ENCODE data around the gene ADGRF1.

ADGRF1 gene

DNA sequence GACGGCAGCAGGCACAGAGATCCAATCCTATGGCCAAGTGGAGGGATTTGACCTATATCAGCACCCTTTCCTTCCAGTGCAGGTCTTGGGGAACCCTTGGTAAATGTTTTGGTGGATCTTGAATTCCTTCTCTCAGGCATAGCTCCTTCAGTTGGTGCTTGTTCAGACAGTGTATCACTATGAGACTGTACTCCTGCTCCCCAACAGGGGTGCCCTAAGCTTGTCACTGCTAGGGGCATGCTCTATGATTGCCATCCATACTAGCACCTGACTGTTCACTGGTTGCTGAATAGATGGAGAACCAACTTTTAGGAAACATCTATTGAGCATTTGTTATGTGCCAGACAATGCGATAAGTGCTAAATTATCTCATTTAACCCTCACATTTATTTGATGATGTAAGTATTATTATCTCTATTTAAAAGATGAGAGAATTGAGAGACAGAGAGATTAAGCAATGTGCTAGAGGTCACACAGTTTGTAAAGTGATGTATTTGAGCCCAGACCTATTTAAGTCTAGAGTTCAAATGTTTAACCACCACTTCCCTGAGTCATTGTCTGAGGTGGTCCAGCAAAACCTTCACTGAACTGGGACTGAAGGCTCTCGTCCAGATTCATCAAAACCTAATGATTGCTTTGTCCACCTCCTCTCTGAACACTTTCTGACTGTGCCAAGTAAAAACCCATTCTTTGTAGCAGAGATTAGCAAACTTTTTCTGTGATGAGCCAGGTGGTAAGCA, 34.3 kb downstream of the ADGRF1 start:
- TF ChIP-seq, protein P1, sequence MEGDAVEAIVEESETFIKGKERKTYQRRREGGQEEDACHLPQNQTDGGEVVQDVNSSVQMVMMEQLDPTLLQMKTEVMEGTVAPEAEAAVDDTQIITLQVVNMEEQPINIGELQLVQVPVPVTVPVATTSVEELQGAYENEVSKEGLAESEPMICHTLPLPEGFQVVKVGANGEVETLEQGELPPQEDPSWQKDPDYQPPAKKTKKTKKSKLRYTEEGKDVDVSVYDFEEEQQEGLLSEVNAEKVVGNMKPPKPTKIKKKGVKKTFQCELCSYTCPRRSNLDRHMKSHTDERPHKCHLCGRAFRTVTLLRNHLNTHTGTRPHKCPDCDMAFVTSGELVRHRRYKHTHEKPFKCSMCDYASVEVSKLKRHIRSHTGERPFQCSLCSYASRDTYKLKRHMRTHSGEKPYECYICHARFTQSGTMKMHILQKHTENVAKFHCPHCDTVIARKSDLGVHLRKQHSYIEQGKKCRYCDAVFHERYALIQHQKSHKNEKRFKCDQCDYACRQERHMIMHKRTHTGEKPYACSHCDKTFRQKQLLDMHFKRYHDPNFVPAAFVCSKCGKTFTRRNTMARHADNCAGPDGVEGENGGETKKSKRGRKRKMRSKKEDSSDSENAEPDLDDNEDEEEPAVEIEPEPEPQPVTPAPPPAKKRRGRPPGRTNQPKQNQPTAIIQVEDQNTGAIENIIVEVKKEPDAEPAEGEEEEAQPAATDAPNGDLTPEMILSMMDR (IDR thresholded peaks at IDR 0.05): no peak

DNA sequence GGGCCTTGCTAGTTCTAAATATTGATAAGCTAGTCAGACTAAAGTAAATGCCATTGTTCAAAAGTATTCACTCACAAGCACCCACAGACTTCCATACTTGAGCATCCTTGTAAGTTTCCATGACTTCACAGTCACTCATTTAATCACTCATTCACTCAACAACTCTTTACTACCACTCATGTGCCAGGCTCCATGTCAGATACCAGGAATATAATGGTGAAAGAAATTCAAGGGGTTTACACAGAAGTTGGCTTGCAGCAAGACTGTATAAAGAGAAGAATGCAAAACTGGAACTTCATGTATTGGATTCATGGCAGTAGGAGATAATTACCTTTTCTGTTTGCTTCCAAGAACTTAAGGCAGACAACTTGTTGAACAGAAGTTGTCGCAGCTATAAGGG, 36.6 kb downstream of the ADGRF1 start:
- Histone ChIP-seq H3K27ac (no peak overlapping the region), H3K4me3 (no peak overlapping the region), H3K27me3 (no peaks in the 10 kb centered on the region), H3K9me3 (no peaks in the 10 kb centered on the region), H3K36me3 (no peaks in the 10 kb centered on the region), H3K4me1 (no peaks in the 10 kb centered on the region)
- no peak for DNase-seq
- intact Hi-C loops (cut with DNase I; ENCODE audit: low total_unique reads): no loop called here
- TF ChIP-seq, protein P1 (IDR thresholded peaks at IDR 0.05): no peak

More for the DNA sequence above, 34.3 kb downstream of the ADGRF1 start:
- Histone ChIP-seq H3K36me3 (no peaks in the 10 kb centered on the region), H3K9me3 (no peaks in the 10 kb centered on the region), H3K27ac (no peak overlapping the region), H3K4me3 (no peak overlapping the region), H3K4me1 (no peaks in the 10 kb centered on the region), H3K27me3 (no peaks in the 10 kb centered on the region)
- intact Hi-C loops (cut with DNase I; ENCODE audit: low total_unique reads): no loop called here
- no peak for DNase-seq

DNA sequence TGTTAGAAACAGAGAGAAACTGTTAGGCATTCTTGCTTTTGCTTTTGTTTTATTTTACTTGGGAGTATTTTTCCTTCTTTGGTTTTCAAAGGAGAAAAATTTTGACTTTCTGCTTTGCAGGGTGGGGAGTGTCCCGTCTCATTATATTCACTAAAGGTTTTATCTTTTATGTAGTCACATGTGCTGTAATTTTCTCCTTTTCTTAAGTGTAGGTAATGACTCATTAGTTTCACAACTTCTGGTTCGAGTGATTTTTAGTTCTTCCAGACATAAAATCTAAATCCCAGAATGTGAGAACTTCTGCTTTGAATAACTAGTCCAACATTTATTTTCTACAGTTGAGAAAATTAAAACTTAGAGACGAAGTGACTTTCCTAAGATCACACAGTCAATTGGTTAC, 37.7 kb downstream of the ADGRF1 start:
- Histone ChIP-seq H3K9me3 (no peaks in the 10 kb centered on the region), H3K27ac (no peak overlapping the region), H3K27me3 (no peaks in the 10 kb centered on the region), H3K4me1 (no peaks in the 10 kb centered on the region), H3K4me3 (no peak overlapping the region), H3K36me3 (no peaks in the 10 kb centered on the region)
- DNase-seq: no peak
- TF ChIP-seq, protein P1 (IDR thresholded peaks at IDR 0.05): no peak
- intact Hi-C loops (cut with DNase I; ENCODE audit: low total_unique reads): no loop called here

DNA sequence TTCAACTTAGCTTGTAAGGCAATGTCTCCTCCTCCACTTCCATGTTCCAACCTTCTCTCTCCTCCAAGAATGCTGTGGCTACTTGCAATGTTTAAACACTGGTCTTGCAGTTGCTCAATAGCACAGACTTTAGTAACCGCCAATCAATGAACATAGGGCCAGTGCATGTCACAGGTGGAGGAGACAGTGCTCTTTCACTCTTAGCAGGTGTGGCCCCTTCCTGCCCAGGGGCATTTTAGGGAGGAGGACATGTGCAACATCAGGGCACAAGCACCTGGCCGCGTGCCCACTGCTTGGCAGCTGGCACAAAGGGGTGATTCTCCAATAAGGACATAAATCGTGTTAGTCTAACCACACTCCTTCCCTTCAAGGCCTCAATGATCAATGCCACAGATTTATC, 41.3 kb downstream of the ADGRF1 start:
- Histone ChIP-seq H3K9me3 (no peaks in the 10 kb centered on the region), H3K4me3 (no peak overlapping the region), H3K27me3 (peaks cover 0 to 2% of the 10 kb centered on the region in 2 donors), H3K36me3 (no peaks in the 10 kb centered on the region), H3K4me1 (no peaks in the 10 kb centered on the region), H3K27ac (no peak overlapping the region)
- TF ChIP-seq, protein P1 (IDR thresholded peaks at IDR 0.05): no peak
- DNase-seq: no peak
- intact Hi-C loops (cut with DNase I; ENCODE audit: low total_unique reads): no loop called here

DNA sequence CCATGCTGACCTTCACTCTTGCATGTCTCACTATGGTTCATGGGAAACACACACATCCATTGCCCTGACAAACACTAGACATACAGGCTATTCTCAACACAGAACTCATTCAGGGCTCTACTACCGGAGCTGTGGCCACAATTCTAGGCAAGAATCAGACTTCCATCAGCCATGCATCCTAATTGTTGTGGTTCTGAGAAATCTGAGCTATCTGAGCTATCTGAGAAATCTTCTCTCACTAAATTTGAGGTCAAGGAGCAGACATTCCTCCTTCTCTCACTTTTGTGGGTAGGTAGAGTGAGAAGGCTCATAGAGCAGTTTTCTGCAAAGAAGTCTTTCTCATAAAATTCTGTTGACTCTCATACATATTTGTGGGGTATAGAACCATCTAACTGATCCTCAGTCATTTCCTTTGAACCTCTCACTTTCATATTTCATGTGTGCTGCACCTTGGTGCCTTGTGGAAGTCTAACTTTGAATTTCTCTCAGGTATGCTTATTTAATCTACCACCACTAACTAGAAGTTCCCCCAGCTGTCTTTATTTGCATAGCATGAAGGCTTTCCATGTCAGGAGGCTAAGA, 43.6 kb downstream of the ADGRF1 start:
- intact Hi-C loops (cut with DNase I; ENCODE audit: low total_unique reads): no loop called here
- Histone ChIP-seq H3K27ac (no peak overlapping the region), H3K27me3 (peaks cover 0 to 2% of the 10 kb centered on the region in 2 donors)

More for the DNA sequence above, 43.6 kb downstream of the ADGRF1 start:
- no peaks in the 10 kb centered on the region for H3K36me3 ChIP-seq
- no peaks in the 10 kb centered on the region for H3K9me3 ChIP-seq
- TF ChIP-seq, protein P1 (IDR thresholded peaks at IDR 0.05): no peak
- DNase-seq: no peak
- H3K4me3 ChIP-seq: no peak overlapping the region
- H3K4me1 ChIP-seq: no peaks in the 10 kb centered on the region

Data from tibial artery (tissue), 4 donors.